K562 (cell line): Measurements from ENCODE around the gene ECM1. TPM values are rescaled to one million over a fixed set of nuclear protein-coding genes. Genes with fewer than 3 reads are reported as not detected.

Source experiments
- ATAC-seq: fragments of 200-7000 bp; cut with Tn5 transposase; 3 replicates; pipeline ENCODE4 v1.9.1; 2020; ENCODE audit warnings: moderate library complexity
- BruUV-seq: library from RNA; stranded (reverse); fragments of 400-500 nt; replicated peaks from 2 replicates; lab custom pipeline; 2021; lab: Mats Ljungman, UMichigan
- CTCF ChIA-PET: fragments of 300-600 bp; formaldehyde crosslinking; extraction: SDS; loops from one replicate; lab custom pipeline; 2021; ENCODE audit warnings: low intra/inter-chr PET ratio; lab: Yijun Ruan, JAX
- POLR2A ChIA-PET: fragments of 300-600, 350-650 bp; sonication (Branson Sonifier 250); formaldehyde crosslinking; extraction: SDS; loops from one replicate; lab custom pipeline; 2021; ENCODE audit warnings: antibody characterized with exemption, inconsistent platforms; lab: Yijun Ruan, JAX
- DNase-seq, 4 experiments: peaks; one replicate each; pipeline versions ENCODE4 v3.0.0 to v3.0.0-alpha.2; 2011 to 2018; ENCODE audit warnings: low spot score in 3 of 4, mixed read lengths in 3 of 4; ENCODE audit errors: extremely low read depth in 1 of 4
- FAIRE-seq: peaks from 2 replicates; lab custom pipeline; 2011; peaks lifted over from hg19 to GRCh38; lab: Jason Lieb, UNC
- H2AFZ ChIP-seq: 2 replicates; pipeline ENCODE4 v1.6.0; 2011; ENCODE audit warnings: low read depth, low read length, control low read depth, inconsistent platforms
- H3K27ac ChIP-seq: fragments of 200-600 bp; 3 replicates; pipeline ENCODE4 v1.8.0; 2011; ENCODE audit warnings: low read depth, mild to moderate bottlenecking, control low read depth, inconsistent platforms, low read length, moderate library complexity, mixed read lengths; ENCODE audit errors: extremely low read depth
- H3K27me3 ChIP-seq, 2 experiments: fragments of 300-600 bp in 1 of 2; 2 replicates in 1 of 2; 3 replicates in 1 of 2; pipeline versions ENCODE4 v1.6.0 to v1.8.0; 2011; ENCODE audit warnings: inconsistent platforms in 2 of 2, low read length in 2 of 2, mild to moderate bottlenecking in 1 of 2, mixed read lengths in 1 of 2, moderate library complexity in 1 of 2; ENCODE audit not compliant: control insufficient read depth in 2 of 2, insufficient read depth in 2 of 2
- H3K36me3 ChIP-seq: fragments of 300-600 bp; 3 replicates; pipeline ENCODE4 v1.8.0; 2011; ENCODE audit warnings: mild to moderate bottlenecking, low read length, inconsistent platforms; ENCODE audit not compliant: control insufficient read depth, insufficient read depth
- H3K4me1 ChIP-seq, 2 experiments: fragments of 200-600 bp in 1 of 2; replicated peaks in 1 of 2; 2 replicates in 1 of 2; 3 replicates in 1 of 2; pipeline versions ENCODE4 v1.5.1 to v1.8.0; 2011; ENCODE audit warnings: inconsistent platforms in 2 of 2, low read length in 2 of 2, mild to moderate bottlenecking in 1 of 2, mixed read lengths in 1 of 2, moderate library complexity in 1 of 2; ENCODE audit not compliant: control insufficient read depth in 2 of 2, insufficient read depth in 2 of 2
- H3K4me2 ChIP-seq: 2 replicates; pipeline ENCODE4 v1.6.1; 2011; ENCODE audit warnings: low read length, control low read depth, inconsistent platforms, mixed read lengths; ENCODE audit not compliant: insufficient read depth
- H3K4me3 ChIP-seq: fragments of 200-600 bp; sonication (generic), shearing (Covaris generic); 2 replicates; pipeline ENCODE4 v1.5.1; 2016; ENCODE audit warnings: control low read depth, inconsistent platforms
- H3K79me2 ChIP-seq: fragments of 200-600 bp; 3 replicates; pipeline ENCODE4 v1.8.0; 2011; ENCODE audit warnings: low read length, inconsistent platforms; ENCODE audit not compliant: control insufficient read depth, insufficient read depth
- H3K9ac ChIP-seq, 2 experiments: 2 replicates each; pipeline versions ENCODE4 v1.6.0 to v1.6.1; 2011; ENCODE audit warnings: low read depth in 2 of 2, low read length in 2 of 2, control low read depth in 1 of 2, inconsistent platforms in 1 of 2, mild to moderate bottlenecking in 1 of 2, mixed read lengths in 1 of 2; ENCODE audit not compliant: insufficient read depth in 1 of 2
- H3K9me1 ChIP-seq: one replicate; pipeline ENCODE4 v1.6.0; 2011; ENCODE audit warnings: inconsistent platforms, mild to moderate bottlenecking, low read length, moderate library complexity; ENCODE audit not compliant: control insufficient read depth, insufficient read depth
- H3K9me3 ChIP-seq: replicated peaks from 2 replicates; pipeline ENCODE4 v1.5.1; 2011; ENCODE audit warnings: low read depth, low read length, inconsistent platforms; ENCODE audit not compliant: control insufficient read depth, insufficient read depth
- H4K20me1 ChIP-seq: replicated peaks from 2 replicates; pipeline ENCODE4 v1.6.1; 2011; ENCODE audit warnings: low read length, inconsistent platforms, mixed read lengths; ENCODE audit not compliant: control insufficient read depth, insufficient read depth
- ADNP ChIP-seq: fragments of 200-800 bp; sonication (Bioruptor generic); IDR thresholded peaks from 2 replicates; pipeline ENCODE4 v1.6.1; 2016; ENCODE audit warnings: missing genetic modification characterization, missing compliant biosample characterization
- ARID1B ChIP-seq: fragments of 450-650 bp; IDR thresholded peaks from 2 replicates; pipeline ENCODE4 v1.6.1; 2016; ENCODE audit warnings: antibody characterized with exemption, mild to moderate bottlenecking, inconsistent platforms
- BCOR ChIP-seq: fragments of 450-650 bp; IDR thresholded peaks from 2 replicates; pipeline ENCODE4 v1.6.1; 2016
- CC2D1A ChIP-seq: fragments of 450-650 bp; IDR thresholded peaks from 2 replicates; pipeline ENCODE4 v1.6.1; 2017; ENCODE audit warnings: mild to moderate bottlenecking
- HLTF ChIP-seq: fragments of 450-650 bp; IDR thresholded peaks from 2 replicates; pipeline ENCODE4 v1.6.1; 2016
- NBN ChIP-seq: fragments of 450-650 bp; IDR thresholded peaks from 2 replicates; pipeline ENCODE4 v1.6.1; 2016; ENCODE audit warnings: low read depth, mild to moderate bottlenecking
- RAD21 ChIP-seq, 2 experiments: fragments of 250-450 bp in 1 of 2; fragments of 450-650 bp in 1 of 2; sonication (Bioruptor Pico) in 1 of 2; formaldehyde crosslinking in 1 of 2; IDR thresholded peaks in 1 of 2; conservative IDR thresholded peaks in 1 of 2; 2 replicates each; pipeline versions ENCODE4 v1.4.0 to v1.8.0; 2020 to 2022; ENCODE audit warnings: mild to moderate bottlenecking in 2 of 2, moderate library complexity in 1 of 2
- TARDBP ChIP-seq: fragments of 450-650 bp; IDR thresholded peaks from 2 replicates; pipeline ENCODE4 v1.6.1; 2016
- TBP ChIP-seq: optimal IDR thresholded peaks from 2 replicates; pipeline ENCODE3; 2011; ENCODE audit warnings: low read depth, low read length, improper control_type of control experiment
- TRIM24 ChIP-seq, 2 experiments: fragments of 450-650 bp; IDR thresholded peaks; 2 replicates each; pipeline ENCODE4 v1.6.1; 2016
- VEZF1 ChIP-seq: fragments of 200-800 bp; sonication (Bioruptor generic); IDR thresholded peaks from 2 replicates; pipeline ENCODE4 v1.6.1; 2017; ENCODE audit warnings: missing genetic modification characterization, missing compliant biosample characterization
- ZEB2 ChIP-seq: fragments of 450-650 bp; IDR thresholded peaks from 2 replicates; pipeline ENCODE4 v1.6.1; 2016
- ZNF12 ChIP-seq: sonication (generic); formaldehyde crosslinking; IDR thresholded peaks from 2 replicates; pipeline ENCODE4 v1.4.0; 2020; ENCODE audit warnings: mild to moderate bottlenecking, missing genetic modification reagents
- WGBS: fragments of 100-300 bp; shearing (Covaris generic); methylation state at CpG from one replicate; pipeline ENCODE4 v1.1.6; 2016; ENCODE audit warnings: low coverage, mixed read lengths; ENCODE audit not compliant: insufficient coverage; ENCODE audit errors: missing lambda C conversion rate; 5-methylcytosine and 5-hydroxymethylcytosine counted together
- in situ Hi-C: fragments of 300-500 bp; cut with MboI; formaldehyde crosslinking; loops from 4 replicates; pipeline ENCODE4 v1.15.0; 2018; ENCODE audit warnings: inconsistent platforms, mixed read lengths
- intact Hi-C: fragments of 100-400 bp; cut with micrococcal nuclease; formaldehyde crosslinking; loops from 2 replicates; pipeline ENCODE4 v1.14.2; 2022
- polyA plus RNA-seq, 8 experiments: library from polyadenylated mRNA; depleted of rRNA in 4 of 8; stranded (reverse) in 5 of 8; unstranded in 3 of 8; fragments of >200 nt; fragmentation: Nextera tagmentation in 2 of 8; fragmentation: Illumina TruSeq in 1 of 8; extraction: Ambion mirVana in 2 of 8; extraction: Trizol in 1 of 8; gene quantifications; 2 replicates each; pipeline versions ENCODE4 v1.2.1 to v1.2.3, GENCODE V29; 2011 to 2014; ENCODE audit warnings: inconsistent platforms in 1 of 8, missing spikeins in 1 of 8
- total RNA-seq, 7 experiments: library from RNA; depleted of rRNA in 6 of 7; stranded (reverse); fragments of >200 nt in 6 of 7; fragmentation: Illumina TruSeq in 2 of 7; extraction: Trizol in 2 of 7; gene quantifications; 2 replicates each; pipeline versions ENCODE4 v1.2.1 to v1.2.3, GENCODE V29; 2011 to 2021; ENCODE audit warnings: low replicate concordance in 1 of 7
- TF ChIP-seq, protein P1 (sequence below): fragments of 250-450 bp; sonication (Bioruptor Pico); IDR thresholded peaks from 2 replicates; pipeline ENCODE4 v1.6.1; 2021; ENCODE audit warnings: mild to moderate bottlenecking
- TF ChIP-seq, protein P2 (sequence below): sonication (generic); formaldehyde crosslinking; IDR thresholded peaks from 2 replicates; pipeline ENCODE4 v1.8.1; 2023; ENCODE audit warnings: mild to moderate bottlenecking, missing genetic modification reagents

ECM1 gene
- total and polyA plus RNA-seq, 9 of the 15 experiments (the other 6 are each of a cell fraction or from before 2014, with no cell fraction given), result 6.6 to 52.2 (median 12.8) TPM

DNA sequence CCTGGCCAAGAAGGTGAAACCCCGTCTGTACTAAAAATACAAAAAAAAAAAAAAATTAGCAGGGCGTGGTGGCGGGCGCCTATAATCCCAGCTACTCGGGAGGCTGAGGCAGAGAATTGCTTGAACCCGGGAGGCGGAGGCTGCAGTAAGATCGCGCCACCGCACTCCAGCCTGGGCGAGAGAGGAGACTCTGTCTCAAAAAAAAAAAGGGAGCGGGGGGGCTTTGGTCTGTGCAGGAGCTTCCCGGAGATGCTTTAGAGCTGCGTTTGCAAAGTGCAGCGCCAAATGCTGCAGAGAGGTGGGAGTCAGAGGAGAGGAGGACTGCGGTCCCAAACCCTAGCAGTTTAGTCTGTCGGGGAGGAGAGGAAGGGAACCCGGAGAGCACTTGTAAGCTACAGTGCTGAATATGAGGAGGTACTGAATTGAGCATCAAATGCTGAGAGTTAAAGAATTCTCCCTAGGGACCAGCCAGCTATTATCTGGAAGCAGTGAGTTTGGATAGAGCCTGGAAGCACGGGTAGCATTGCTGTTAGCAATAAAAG is 8.2 kb downstream of the ECM1 start:
- BruUV-seq, result no TSS peak
- no peaks in the 10 kb centered on the region for H3K9me1 ChIP-seq
- no peaks in the 10 kb centered on the region for H3K27me3 ChIP-seq
- FAIRE-seq (peak; percentile 54), ATAC-seq (peak; percentile 41), DNase-seq (peak in 3 of 4 experiments; percentile 35 to 55 (median 39))
- WGBS, result 0% methylated on average over 8 of the region's 19 CpGs
- H3K9me3 ChIP-seq, result no peaks in the 10 kb centered on the region
- peaks cover 28 to 37% of the 10 kb centered on the region in 2 experiments; a peak in 4 of 5 replicates for H3K4me1 ChIP-seq
- intact Hi-C loops (loop anchor here (2.0 to 5.0 kb wide), 2 partner anchors 31 to 54 kb away; no protein-coding TSS in a partner anchor), in situ Hi-C loops (no loop called here)
- H3K4me2 ChIP-seq, result peak overlapping the region; percentile 81
- peak overlapping the region; percentile 43 for H3K4me3 ChIP-seq
- peaks cover 24% of the 10 kb centered on the region; the same call in 2 of the 3 replicates for H3K36me3 ChIP-seq
- H3K9ac ChIP-seq, result peak overlapping the region; percentile 82 to 98
- POLR2A ChIA-PET, result interaction anchor here (0.6 to 2.9 kb wide), 17 partner anchors 9 to 372 kb away, joined by 3 to 18 read pairs (median 3); partner anchors contain the start of genes MCL1 and TARS2
- H3K27ac ChIP-seq, result peak overlapping the region; percentile 45
- H4K20me1 ChIP-seq, result no peaks in the 10 kb centered on the region
- peaks cover 13% of the 10 kb centered on the region; the same call in 1 of the 3 replicates for H3K79me2 ChIP-seq
- CTCF ChIA-PET, result interaction anchor here (0.8 to 1.3 kb wide), 3 partner anchors 50 to 260 kb away, joined by 4 to 10 read pairs (median 7); no protein-coding TSS in a partner anchor
- peak overlapping the region; percentile 97 for H2AFZ ChIP-seq
- TF ChIP-seq VEZF1 (peak; percentile 47; the same call in 1 of the 2 replicates), ADNP (peak; percentile 89; the same call in 1 of the 2 replicates), ZEB2 (0 out of 2 replicates have a peak, but pooled peaks have one; percentile 22), TRIM24 (IDR thresholded peaks at IDR 0.05) (peak in 1 of 2 experiments; percentile 40; a peak in 1 of 4 replicates), TBP (peak; percentile 38), TARDBP (0 out of 2 replicates have a peak, but pooled peaks have one; percentile 10), CC2D1A (peak; percentile 68; the same call in 1 of the 2 replicates), RAD21 (CRISPR knock-in tag; conservative IDR thresholded peaks at IDR 0.05 in 1 of 2, IDR thresholded peaks at IDR 0.05 in 1 of 2) (no peak), NBN (0 out of 2 replicates have a peak, but pooled peaks have one; percentile 9), ARID1B (peak; percentile 18; the same call in 1 of the 2 replicates), HLTF (no peak), BCOR (peak; percentile 81), ZNF12 (CRISPR knock-in tag) (peak; percentile 57; the same call in 1 of the 2 replicates)
- TF ChIP-seq, protein P1, sequence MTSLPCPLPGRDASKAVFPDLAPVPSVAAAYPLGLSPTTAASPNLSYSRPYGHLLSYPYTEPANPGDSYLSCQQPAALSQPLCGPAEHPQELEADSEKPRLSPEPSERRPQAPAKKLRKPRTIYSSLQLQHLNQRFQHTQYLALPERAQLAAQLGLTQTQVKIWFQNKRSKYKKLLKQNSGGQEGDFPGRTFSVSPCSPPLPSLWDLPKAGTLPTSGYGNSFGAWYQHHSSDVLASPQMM (CRISPR knock-in tag), result no peak
- TF ChIP-seq, protein P2, sequence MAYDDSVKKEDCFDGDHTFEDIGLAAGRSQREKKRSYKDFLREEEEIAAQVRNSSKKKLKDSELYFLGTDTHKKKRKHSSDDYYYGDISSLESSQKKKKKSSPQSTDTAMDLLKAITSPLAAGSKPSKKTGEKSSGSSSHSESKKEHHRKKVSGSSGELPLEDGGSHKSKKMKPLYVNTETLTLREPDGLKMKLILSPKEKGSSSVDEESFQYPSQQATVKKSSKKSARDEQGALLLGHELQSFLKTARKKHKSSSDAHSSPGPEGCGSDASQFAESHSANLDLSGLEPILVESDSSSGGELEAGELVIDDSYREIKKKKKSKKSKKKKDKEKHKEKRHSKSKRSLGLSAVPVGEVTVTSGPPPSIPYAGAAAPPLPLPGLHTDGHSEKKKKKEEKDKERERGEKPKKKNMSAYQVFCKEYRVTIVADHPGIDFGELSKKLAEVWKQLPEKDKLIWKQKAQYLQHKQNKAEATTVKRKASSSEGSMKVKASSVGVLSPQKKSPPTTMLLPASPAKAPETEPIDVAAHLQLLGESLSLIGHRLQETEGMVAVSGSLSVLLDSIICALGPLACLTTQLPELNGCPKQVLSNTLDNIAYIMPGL (CRISPR knock-in tag), result 0 out of 2 replicates have a peak, but pooled peaks have one; percentile 30
